WERI-Rb-1 (cell line): ENCODE measurements around the gene WNT16.

ENCODE experiments used
- DNase-seq: peaks from one replicate; pipeline ENCODE4 v3.0.0-alpha.2; 2020
- H3K27ac ChIP-seq: fragments of 250-450 bp; sonication (Bioruptor Pico); 2 replicates; pipeline ENCODE4 v1.5.1; 2020; ENCODE audit warnings: mild to moderate bottlenecking, moderate library complexity
- H3K27me3 ChIP-seq: fragments of 250-450 bp; sonication (Bioruptor Pico); 2 replicates; pipeline ENCODE4 v1.5.1; 2021; ENCODE audit warnings: mild to moderate bottlenecking, low read depth, moderate library complexity; ENCODE audit not compliant: insufficient read depth, severe bottlenecking
- H3K36me3 ChIP-seq: fragments of 250-450 bp; sonication (Bioruptor Pico); 2 replicates; pipeline ENCODE4 v1.5.1; 2020; ENCODE audit warnings: mild to moderate bottlenecking, moderate library complexity
- H3K4me3 ChIP-seq: 2 replicates; pipeline ENCODE4 v1.5.1; 2011; ENCODE audit warnings: low read depth, mild to moderate bottlenecking, control low read depth, low read length
- H3K9me3 ChIP-seq: fragments of 250-450 bp; sonication (Bioruptor Pico); 2 replicates; pipeline ENCODE4 v1.5.1; 2021; ENCODE audit warnings: mild to moderate bottlenecking, moderate library complexity; ENCODE audit not compliant: severe bottlenecking
- CTCF ChIP-seq: IDR thresholded peaks from 2 replicates; pipeline ENCODE4 v1.5.1; 2011; ENCODE audit warnings: low read depth, mild to moderate bottlenecking, control low read depth, inconsistent platforms, low read length

WNT16 gene

GRCh38 chr7:121334875-121335648, 6.3 kb downstream of the WNT16 start:
- Histone ChIP-seq H3K36me3 (no peaks in the 10 kb centered on the region), H3K9me3 (no peaks in the 10 kb centered on the region), H3K27me3 (no peaks in the 10 kb centered on the region), H3K27ac (no peak overlapping the region), H3K4me3 (no peak overlapping the region)
- TF ChIP-seq CTCF: no peak
- DNase-seq: no peak

GRCh38 chr7:121336579-121336978, 7.8 kb downstream of the WNT16 start:
- DNase-seq: no peak
- H3K36me3 ChIP-seq: no peaks in the 10 kb centered on the region
- no peaks in the 10 kb centered on the region for H3K9me3 ChIP-seq
- H3K27ac ChIP-seq: no peak overlapping the region
- H3K27me3 ChIP-seq: no peaks in the 10 kb centered on the region
- no peak for TF ChIP-seq CTCF
- no peak overlapping the region for H3K4me3 ChIP-seq

- H3K27ac ChIP-seq: no peak overlapping the region
- 0 out of 2 replicates have a peak, but pooled peaks have one; percentile 15 for TF ChIP-seq CTCF
- no peaks in the 10 kb centered on the region for H3K27me3 ChIP-seq
- no peaks in the 10 kb centered on the region for H3K36me3 ChIP-seq
- H3K4me3 ChIP-seq: no peak overlapping the region
- DNase-seq: peak; percentile 18
- H3K9me3 ChIP-seq: no peaks in the 10 kb centered on the region
These were observed 8.6 kb downstream of the WNT16 start for GRCh38 chr7:121337398-121337797.

- no peak for TF ChIP-seq CTCF
- Histone ChIP-seq H3K36me3 (no peaks in the 10 kb centered on the region), H3K27ac (no peak overlapping the region), H3K27me3 (no peaks in the 10 kb centered on the region), H3K4me3 (no peak overlapping the region), H3K9me3 (no peaks in the 10 kb centered on the region)
- no peak for DNase-seq
These were observed 10.3 kb downstream of the WNT16 start for GRCh38 chr7:121339082-121339481.

GRCh38 chr7:121341933-121342332, 13.1 kb downstream of the WNT16 start:
- DNase-seq: no peak

More at GRCh38 chr7:121341933-121342332, 13.1 kb downstream of the WNT16 start:
- H3K36me3 ChIP-seq: no peaks in the 10 kb centered on the region
- H3K27ac ChIP-seq: no peak overlapping the region
- no peaks in the 10 kb centered on the region for H3K9me3 ChIP-seq
- no peak for TF ChIP-seq CTCF
- no peaks in the 10 kb centered on the region for H3K27me3 ChIP-seq
- no peak overlapping the region for H3K4me3 ChIP-seq
